Prostate gland (tissue), 1 donor: Measurements from ENCODE around the gene IFT81.

Source experiments
- POLR2A ChIP-seq: fragments of 450-650 bp; IDR thresholded peaks from one replicate; pipeline ENCODE4 v1.6.1; 2016; ENCODE audit warnings: antibody characterized with exemption, mild to moderate bottlenecking
- POLR2AphosphoS5 ChIP-seq: sonication (generic); formaldehyde crosslinking; IDR thresholded peaks from one replicate; pipeline ENCODE4 v1.6.1; 2017; ENCODE audit warnings: antibody characterized with exemption

DNA sequence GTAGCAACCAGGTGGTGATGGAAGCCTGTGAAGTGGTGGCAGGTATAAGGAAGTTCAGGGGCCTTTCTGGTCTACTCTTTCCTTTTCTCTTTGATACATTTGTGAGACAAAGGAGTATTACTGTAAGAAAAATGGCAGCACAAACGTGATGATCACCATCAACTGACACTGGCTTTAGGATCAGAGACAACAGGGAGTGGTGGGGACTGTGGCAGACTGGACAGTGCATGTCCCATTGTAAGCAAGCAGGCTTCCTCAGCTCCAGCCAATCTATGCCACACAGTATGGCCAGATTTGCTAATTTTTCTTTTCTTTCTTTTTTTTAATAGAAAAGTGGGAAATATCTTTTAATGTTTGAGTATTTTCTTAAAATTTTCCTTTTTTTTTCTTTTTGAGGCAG, 19.0 kb upstream of the IFT81 start:
- TF ChIP-seq POLR2AphosphoS5 (no peak), POLR2A (no peak)
